Ovary (tissue), 3 donors: ENCODE measurements around the gene ADRA2A.

Experiments
- CTCF ChIP-seq, 3 donors: fragments of 450-650 bp in 2 of 3; fragments of 200-600 bp in 1 of 3; IDR thresholded peaks; one replicate each; pipeline versions ENCODE4 v1.5.1 to v1.8.0; 2016 to 2022; ENCODE audit warnings: antibody characterized with exemption in 3 of 3, mild to moderate bottlenecking in 1 of 3
- EP300 ChIP-seq: sonication (generic); formaldehyde crosslinking; IDR thresholded peaks from one replicate; pipeline ENCODE4 v1.6.1; 2017; ENCODE audit warnings: antibody characterized with exemption
- POLR2A ChIP-seq: fragments of 450-650 bp; IDR thresholded peaks from one replicate; pipeline ENCODE4 v1.6.1; 2017; ENCODE audit warnings: antibody characterized with exemption, mild to moderate bottlenecking, moderate library complexity
- donor health status: DM: no; HTN: no; CAD: no.

GRCh38 chr10:111072232-111072631, 4.6 kb upstream of the ADRA2A start:
- no peak for TF ChIP-seq POLR2A
- TF ChIP-seq CTCF (IDR thresholded peaks at IDR 0.05) = no peak
- no peak for TF ChIP-seq EP300
